SIG-M5 treated with dmso at 0.1 percent for 504 hours (cell line): Measurements from ENCODE around the gene TMUB1.
A peak's percentile ranks its signal among the peaks of the same experiment; 100 is the strongest.
"Not testable (repeated sequence)": the region's sequence is repeated elsewhere in the genome, so short reads cannot be mapped to it uniquely, and the experiment has no call there.

Source experiments
- DNase-seq: peaks from one replicate; lab custom pipeline; 2025; ENCODE audit not compliant: unreplicated experiment; lab: John Stamatoyannopoulos, UW

TMUB1 gene

DNA sequence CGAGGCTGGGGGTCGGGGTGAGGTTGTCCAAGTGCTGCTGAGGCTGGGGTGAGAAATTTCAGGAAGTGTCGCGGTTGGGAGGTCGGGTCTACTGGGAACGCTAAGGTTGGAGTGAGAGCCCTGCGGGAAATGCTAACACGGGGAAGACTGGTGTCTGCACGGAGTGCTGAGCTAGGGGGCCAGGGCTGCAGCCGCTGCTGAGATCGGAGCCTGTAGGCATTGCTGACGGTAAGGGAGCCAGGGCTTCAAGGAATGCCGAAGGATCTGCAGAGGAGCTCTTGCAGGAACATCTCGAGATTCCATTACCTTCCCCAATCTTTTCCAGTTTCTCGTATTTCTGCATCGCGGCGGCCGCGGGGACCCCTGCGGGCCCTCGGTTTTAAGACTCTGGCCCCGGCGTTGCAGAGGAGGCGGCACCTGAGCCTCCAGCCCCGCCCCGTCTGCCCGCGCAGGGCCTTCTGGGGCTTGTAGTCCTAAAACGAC, 25.7 kb downstream of the TMUB1 start, which contains the start of gene CDK5:
CDK5 (minus strand) TSS at position 392 of the 483 bp plus-strand sequence; CDS start at position 343, 49 bp downstream.
- DNase-seq: no peak

DNA sequence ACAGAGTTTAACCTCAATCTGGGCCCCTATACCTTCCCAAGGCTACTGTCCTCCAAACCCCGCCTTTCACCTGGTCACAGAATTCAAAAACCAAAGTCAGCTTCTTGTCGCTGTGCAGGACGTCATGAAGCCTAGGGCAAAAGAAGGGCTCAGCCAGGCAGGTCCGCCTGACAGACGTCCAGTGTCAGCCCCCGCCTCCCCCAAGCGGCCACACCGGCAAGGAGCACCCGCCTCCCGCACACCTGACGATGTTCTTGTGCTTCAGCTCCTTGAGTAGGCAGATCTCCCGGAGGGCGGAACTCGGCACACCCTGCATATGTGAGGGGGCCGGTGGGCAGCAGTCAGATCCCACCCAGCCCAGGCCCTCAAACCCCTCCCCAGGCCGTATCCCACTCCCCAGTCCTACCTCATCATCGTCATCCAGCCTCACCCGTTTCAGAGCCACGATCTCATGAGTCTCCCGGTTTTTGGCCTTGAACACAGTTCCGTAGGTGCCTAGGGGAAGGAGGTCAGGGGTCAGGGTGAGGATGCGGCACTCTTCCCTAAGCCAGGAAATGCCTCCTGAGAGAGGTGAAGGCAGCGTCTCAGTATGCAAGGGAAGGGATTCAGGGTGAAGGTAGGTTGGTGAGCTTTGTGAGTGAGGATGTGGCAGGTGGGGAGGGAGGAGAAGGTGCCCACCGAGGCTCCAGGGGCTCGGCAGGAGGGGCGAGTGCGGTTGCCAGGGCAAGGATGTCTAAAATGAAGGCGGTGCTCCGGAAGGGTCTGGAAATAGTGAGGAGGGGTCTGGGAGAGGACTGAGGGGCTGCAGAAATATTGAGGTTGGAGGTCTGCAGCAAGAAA, 26.4 kb downstream of the TMUB1 start:
- peak; percentile 25 for DNase-seq

DNA sequence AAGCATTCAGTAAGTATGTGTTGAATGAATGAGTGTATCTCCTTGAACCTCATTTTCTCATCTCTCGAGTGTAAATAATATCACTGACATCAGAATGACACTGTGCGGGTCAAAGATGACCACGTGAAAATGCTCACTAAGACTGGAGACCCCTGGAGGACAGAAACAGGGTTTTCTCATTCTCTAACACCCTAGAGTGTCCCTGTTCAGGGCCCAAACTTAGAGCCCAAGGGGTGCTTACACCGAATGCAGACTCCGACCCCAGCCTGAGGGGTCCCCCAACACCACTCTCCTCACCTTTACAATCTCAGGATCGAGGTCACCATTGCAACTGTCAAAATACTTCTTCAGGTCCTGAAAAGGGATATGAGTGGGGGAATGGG, 27.0 kb downstream of the TMUB1 start:
- DNase-seq: no peak

DNA sequence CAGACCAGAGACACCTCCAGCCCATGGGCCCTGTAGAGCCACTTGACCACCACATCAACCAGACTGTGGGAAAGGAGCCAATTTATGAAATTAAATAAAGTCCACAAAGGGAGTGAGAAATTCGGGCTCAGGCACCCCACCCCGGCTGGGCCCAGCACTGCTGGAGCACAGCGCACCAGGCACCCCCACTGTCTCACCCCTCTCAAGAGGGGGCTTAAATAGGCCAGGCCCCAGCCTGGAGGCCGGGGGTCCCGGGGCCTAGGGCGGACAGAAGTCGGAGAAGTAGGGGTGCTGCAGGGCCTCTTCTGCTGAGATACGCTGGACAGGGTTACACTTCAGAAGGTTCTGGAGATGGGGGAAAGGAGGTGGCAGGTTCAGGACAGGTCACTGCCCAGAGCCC, 29.5 kb downstream of the TMUB1 start:
- no peak for DNase-seq

DNA sequence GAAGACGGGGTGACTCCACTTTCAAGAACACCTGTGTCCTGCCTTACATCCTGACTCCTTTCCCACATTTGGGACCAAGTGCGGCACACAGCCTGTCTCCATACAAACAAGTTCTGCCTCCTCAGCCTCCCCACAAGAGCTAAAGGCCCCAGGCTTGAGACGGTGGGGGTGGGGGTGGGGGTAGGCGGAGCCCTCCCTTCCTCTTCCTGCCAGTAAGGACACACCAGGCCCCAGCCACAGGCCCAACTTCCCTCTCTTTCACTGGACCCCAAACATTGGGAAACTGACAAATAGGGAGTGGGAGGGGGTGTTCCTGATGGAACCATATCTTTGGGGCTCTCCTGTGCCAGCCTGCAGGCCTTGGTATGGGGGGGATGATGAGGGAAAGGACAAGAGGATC, 30.2 kb downstream of the TMUB1 start:
- peak; percentile 23 for DNase-seq

DNA sequence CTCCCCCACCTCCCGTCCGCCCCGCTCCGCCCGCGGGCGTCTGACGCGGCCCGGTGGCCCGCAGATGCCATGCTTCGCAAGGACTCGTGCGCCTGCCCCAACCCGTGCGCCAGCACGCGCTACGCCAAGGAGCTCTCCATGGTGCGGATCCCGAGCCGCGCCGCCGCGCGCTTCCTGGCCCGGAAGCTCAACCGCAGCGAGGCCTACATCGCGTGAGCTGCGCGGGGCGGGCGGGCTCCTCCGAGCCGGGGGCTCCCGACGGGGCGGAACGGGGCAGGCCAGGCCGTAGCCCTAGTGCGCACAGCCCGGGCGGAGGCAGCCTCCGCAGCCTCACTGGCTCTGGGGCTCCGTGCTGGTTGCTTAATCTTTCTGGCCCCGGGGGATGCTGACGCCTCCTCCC, 32.2 kb downstream of the TMUB1 start:
- no peak for DNase-seq

DNA sequence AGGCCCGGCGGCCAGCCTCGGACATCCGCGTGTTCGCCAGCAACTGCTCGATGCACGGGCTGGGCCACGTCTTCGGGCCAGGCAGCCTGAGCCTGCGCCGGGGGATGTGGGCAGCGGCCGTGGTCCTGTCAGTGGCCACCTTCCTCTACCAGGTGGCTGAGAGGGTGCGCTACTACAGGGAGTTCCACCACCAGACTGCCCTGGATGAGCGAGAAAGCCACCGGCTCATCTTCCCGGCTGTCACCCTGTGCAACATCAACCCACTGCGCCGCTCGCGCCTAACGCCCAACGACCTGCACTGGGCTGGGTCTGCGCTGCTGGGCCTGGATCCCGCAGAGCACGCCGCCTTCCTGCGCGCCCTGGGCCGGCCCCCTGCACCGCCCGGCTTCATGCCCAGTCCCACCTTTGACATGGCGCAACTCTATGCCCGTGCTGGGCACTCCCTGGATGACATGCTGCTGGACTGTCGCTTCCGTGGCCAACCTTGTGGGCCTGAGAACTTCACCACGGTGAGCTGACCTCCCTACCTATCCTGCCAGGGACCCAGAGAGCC, 34.3 kb downstream of the TMUB1 start:
- no peak for DNase-seq

DNA sequence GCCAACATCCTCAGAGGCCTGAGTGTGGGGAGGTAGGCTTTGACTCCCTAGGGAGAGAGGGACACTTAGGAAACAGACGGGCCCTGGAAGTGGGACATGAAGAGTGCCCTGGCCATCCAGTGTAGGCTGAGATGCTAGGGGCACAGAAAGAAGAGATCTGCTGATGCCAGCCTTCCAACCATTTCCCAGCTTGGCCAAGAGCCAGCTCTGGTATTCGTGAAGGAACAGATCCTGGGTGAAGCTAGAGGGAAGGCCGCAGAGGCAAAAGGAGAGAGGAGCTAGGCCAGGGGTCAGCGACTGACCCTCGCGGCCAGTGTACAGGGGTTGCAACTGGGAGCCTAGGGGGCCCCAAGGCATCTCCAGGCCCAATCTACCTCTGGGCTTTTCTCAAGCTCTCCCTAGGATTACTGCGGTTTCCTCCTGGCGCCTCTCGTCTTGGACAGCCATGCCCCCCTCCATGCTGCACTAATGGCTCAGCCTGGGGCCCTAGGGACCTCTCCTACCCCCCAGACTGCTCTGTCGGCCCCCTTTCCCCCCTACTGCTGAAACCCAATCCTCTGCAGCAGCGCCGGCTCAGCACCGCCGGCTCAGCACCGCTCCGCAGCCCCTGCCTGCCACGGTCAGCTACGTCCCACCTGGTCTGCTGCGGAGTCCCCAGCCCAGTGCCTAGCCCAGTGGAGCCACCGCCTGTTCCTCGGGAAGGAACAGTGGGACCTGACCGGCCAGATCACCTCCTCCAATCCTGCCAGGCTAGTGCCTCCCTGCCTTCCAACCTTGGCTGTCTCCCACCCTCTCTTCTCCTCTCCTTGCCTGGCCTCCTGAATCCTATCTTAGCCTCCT, 35.1 kb downstream of the TMUB1 start, which contains the start of gene ASIC3:
ASIC3 (plus strand) TSS at position 556 of the 840 bp plus-strand sequence. CDS start 355 bp downstream, outside the sequence.
- no peak for DNase-seq

DNA sequence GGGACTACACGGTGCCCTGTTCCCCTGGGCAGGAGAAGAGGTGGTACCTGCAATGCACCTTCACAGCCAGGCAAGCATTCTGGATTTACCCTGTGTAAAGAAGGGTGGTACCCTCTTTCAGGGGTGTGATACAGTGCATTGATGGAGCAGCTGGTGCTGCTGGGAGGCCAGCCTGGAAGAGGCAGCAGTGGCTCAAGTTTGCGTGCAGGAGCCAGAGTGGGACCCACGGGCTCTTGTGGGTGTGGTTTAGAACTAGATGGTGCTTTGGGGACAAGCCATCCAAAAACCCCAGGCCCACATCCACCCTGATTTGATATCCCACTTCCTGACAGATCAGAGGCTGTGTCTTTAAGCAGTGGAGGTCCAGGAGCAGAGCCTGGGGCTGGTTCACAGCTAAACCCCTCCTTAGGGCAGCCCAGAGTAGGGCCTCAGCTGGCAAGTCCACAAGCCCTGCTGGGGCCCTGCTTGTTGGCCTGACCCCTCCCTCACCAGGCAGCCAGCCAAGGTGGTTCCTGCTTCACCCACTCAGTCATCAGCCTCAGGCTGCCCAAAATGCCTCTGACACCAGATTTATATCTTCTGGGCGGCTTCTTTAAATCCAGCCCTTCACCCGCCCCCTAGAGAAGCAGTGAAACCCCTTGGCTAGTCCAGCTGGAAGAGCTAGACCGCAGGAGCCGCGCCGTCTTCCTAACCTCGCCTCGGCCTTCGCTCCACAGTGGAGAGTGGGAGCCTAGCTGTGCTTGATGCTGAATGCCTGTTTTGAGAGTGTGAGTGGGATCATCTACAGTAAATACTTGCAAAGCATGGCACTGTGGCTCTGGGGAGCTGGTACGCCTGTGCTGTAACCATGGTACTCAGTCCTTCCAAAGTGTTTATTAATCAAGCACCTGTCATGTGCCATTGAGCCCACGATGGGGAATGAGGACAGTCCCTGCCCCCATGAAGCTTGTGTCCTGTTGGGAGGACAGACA, 36.4 kb downstream of the TMUB1 start:
- peak; percentile 25 for DNase-seq

DNA sequence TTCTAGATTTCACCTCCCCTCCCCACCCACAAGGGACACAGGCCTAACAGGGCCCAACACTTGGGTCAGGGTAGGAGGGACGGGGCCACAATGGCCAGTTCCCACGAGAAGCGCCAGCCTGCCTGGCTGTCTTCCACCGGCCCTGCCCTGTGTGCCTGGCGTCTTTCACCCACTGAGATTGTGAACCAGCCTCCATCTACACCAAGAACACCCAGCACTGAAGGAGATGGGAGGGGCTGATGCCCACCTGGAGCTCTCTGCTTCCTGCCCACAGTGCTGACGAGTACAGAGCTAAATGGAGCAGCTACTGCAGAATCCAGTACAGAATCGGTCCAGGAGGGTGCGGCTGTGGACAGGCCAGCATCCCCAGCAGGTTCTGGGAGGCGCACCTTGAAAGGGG, 37.3 kb downstream of the TMUB1 start:
- DNase-seq: no peak

DNA sequence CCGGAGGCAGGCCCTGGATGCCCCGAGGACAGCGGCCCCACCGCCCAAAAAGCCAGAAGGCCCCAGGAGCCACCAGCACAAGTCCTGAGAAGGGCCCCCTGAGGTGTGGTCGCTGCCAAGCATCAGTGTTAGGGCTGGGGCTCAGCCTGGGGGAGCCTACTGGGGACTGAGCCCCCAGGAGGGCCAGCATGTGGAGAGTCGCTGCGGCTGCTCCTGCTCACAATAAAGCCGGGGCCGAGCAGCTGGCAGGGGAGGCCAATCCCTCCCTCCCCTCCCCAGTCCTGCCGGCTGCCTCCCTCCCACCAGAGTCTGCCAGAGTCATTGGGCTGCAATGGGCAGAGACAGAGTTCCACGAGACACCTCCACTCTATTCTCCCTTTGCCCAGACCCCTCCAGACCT, 38.0 kb downstream of the TMUB1 start:
- DNase-seq: no peak

DNA sequence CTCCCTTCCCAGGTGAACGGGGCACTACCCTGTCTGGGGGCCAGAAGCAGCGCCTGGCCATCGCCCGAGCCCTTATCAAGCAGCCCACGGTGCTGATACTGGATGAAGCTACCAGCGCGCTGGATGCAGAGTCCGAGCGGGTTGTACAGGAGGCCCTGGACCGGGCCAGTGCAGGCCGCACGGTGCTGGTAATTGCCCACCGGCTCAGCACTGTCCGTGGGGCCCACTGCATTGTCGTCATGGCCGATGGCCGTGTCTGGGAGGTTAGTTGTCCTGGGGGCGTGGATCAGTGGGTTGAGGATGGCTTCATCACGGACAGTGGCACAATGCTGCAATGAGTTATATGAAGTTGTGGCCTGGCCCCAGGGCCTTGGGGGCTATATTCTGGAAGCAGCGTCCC, 39.3 kb downstream of the TMUB1 start:
- no peak for DNase-seq

DNA sequence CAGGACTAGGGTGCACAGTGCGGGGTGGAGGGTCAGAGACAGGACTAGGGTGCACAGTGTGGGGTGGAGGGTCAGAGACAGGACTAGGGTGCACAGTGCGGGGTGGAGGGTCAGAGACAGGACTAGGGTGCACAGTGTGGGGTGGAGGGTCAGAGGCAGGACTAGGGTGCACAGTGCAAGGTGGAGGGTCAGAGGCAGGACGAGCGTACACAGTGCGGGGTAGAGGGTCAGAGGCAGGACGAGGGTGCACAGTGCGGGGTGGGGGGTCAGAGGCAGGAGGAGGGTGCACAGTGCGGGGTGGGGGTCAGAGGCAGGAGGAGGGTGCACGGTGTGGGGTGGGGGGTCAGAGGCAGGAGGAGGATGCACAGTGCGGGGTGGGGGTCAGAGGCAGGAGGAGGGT, 39.8 kb downstream of the TMUB1 start:
- DNase-seq: not testable (repeated sequence)

DNA sequence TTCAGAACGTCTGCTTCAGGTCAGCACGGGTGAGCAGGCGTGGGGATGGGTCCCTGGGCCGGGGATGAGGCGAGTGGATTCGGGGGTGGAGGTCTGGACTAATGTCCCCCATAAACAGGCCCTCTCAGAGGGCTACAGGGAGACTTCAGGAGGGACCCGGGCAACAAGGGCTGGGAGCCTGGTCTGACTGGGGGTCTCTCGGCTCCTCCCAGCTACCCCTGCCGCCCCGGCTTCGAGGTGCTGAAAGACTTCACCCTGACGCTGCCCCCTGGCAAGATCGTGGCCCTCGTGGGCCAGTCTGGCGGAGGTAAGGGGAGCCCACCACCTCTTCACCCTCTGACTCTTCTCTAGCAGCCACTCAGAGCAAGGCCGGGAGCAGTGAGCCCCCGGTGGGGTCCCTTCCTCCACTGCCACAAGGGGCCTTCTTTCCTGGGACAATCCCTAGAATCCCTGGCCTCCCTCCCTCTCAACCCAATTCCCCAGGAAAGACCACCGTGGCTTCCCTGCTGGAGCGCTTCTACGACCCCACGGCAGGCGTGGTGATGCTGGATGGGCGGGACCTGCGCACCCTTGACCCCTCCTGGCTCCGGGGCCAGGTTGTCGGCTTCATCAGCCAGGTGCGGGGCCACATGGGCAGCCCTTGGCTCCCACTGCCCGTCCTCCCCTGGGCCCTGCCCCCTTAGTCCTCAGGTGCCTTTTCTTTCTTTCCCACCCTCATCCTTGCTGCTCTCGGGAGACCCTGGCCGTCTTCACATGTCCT, 42.5 kb downstream of the TMUB1 start:
- DNase-seq: no peak

DNA sequence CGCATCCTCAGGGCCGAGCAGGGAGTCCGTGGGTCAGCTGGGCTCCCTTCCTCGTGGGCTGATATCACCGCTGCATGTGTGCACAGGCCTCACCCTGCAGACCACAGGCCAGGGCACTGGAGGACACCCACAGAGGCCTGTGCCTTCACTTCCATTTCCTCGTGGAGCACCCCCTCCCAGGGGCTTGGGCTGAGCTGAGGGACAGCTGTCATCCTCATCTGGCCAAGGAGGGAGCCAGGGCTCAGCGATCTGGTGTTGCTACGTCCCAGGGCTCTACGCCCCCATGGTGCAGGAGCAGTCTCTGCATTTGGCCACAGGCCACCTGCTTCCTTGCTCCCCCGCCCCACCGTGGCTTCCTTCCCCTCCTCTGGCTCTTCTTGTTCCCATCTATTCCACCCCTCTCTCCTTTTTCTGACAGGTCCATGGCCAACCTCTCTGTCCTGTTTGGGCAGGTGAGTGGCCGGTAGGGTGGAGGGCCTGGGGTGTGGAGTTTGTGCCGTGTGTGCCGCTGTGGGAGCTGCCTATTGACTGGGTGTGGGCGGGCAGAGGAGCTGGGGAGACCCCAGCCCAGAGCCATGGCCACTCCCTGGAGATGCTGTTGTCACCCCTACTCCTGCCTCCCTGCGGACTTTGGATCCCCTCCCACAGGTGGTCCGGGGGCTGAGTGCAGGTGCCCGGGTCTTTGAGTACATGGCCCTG, 43.3 kb downstream of the TMUB1 start:
- DNase-seq: no peak

DNA sequence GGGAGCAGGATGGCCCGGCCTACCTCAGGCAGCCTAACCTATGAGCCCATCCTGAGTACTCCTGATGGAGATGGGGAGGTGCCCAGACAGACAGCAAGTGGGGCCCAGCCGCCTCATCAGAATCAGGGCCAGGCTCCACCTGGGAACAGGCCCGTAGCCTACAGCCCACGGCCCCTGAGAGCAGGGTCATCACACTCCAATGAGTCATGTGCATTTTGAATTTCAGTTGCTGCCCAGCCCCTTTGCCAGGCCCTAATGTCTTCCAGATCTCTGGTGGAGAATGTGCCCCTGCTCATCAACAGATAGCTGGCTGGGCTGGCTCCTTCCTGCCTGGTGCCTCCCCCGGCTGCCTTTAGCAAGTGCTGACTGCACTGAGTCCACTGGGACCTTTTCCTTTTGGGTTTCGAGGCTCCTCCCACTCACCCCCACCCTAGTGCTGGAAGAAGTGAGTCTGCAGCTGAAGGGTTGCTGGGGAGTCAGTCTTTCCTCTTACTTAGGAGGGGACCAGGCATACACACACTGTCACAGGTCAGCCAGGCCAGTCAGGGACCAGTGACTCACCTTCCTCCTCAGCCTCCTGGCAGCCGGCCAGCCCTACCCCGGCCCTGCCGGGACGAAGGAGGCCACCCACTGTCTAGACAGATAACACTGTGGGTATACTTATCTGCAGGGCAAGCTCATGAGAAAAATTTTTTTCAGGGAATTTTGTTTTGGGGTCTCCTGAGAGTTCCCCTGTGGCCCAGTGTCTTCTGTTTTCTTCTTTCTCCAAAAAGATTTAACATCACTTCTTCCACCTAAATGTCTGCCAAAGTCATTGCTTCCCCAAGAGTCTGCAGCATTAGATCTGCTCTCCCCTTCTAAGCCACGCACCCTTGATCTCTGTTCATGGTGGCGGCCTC, 44.1 kb downstream of the TMUB1 start:
- DNase-seq: peak; percentile 64

DNA sequence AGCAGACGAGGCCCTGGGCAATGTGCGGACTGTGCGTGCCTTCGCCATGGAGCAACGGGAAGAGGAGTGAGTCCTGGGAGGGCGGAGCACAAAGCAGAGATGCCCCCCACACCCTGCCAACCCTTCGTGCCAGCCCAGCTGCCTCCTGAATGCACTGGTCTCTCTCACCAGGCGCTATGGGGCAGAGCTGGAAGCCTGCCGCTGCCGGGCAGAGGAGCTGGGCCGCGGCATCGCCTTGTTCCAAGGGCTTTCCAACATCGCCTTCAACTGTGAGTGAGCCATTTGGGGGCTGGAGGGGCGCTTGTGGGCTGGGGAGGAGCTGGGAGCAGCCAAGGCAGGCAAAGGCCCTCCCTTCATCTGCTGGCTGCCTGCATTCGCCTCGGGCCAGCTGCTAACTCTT, 47.4 kb downstream of the TMUB1 start:
- no peak for DNase-seq
